ENCODE results near the gene LYZL2.
"Not testable (repeated sequence)": the region's sequence is repeated elsewhere in the genome, so short reads cannot be mapped to it uniquely, and the experiment has no call there.

DNA sequence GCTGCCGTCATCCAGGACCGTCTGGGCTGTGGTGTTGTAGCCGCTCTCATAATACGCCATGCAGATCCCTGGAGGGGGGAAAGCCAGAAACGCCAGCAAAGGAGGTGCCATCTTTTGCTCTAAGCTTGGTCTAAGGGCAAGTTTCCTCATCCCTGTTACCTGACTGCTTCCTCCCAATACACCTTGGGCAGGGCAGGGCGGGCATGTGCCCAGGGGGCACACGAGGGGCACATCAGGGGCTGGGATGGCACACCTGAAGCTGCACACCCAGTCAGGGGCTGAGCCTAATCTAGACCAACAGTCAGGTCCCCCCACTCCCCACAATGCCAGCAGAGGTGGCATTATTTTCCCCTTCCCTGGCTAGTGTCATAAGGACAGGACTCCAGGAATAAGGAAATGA is 3.4 kb downstream of the LYZL2 start:
- TF ChIP-seq, protein P1, sequence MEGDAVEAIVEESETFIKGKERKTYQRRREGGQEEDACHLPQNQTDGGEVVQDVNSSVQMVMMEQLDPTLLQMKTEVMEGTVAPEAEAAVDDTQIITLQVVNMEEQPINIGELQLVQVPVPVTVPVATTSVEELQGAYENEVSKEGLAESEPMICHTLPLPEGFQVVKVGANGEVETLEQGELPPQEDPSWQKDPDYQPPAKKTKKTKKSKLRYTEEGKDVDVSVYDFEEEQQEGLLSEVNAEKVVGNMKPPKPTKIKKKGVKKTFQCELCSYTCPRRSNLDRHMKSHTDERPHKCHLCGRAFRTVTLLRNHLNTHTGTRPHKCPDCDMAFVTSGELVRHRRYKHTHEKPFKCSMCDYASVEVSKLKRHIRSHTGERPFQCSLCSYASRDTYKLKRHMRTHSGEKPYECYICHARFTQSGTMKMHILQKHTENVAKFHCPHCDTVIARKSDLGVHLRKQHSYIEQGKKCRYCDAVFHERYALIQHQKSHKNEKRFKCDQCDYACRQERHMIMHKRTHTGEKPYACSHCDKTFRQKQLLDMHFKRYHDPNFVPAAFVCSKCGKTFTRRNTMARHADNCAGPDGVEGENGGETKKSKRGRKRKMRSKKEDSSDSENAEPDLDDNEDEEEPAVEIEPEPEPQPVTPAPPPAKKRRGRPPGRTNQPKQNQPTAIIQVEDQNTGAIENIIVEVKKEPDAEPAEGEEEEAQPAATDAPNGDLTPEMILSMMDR (IDR thresholded peaks at IDR 0.05; ENCODE audit: low read length), result not testable (repeated sequence)
- TF ChIP-seq EZH2 (optimal IDR thresholded peaks at IDR 0.05; ENCODE audit: low read depth, low read length); EZH2phosphoT487 (IDR thresholded peaks at IDR 0.05; ENCODE audit: low read length): not testable (repeated sequence)
